ENCODE measurements around the gene AAK1. TPM values are rescaled to one million over a fixed set of nuclear protein-coding genes. Genes with fewer than 3 reads are reported as not detected.
"Not testable (repeated sequence)": the region's sequence is repeated elsewhere in the genome, so short reads cannot be mapped to it uniquely, and the experiment has no call there.

Gene AAK1
- 10 to 100 TPM; 16.1 to 23.9 (median 19.0) TPM for polyA plus RNA-seq (ENCODE audit: insufficient read length in 4 of 4)

GRCh38 chr2:69643602-69644505 is at the start of gene AAK1:
TSS of gene AAK1 (minus strand) at chr2:69643739. CDS start at chr2:69643040, 699 bp downstream.
- peak; percentile 83 to 92 (median 85) for DNase-seq (ENCODE audit: low read depth in 4 of 4, low spot score in 3 of 4)

DNA sequence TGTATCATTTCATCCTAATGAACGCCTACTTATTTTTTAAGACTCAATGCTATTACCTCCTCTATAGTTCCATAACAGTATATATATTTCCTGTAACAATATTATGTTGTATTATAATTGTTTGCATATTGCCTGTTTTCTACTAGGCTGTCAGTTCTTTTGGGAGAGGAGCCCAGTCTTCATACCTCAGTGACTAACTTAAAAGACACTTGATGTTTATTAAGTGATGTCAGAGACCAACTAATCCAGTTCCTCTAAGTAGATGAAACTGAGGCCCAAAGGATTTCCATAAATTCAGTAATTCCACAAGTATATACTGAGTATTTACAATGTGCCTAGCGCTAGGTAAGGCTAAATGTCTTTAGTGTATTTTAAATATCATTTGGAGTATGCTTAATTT is 48.9 kb upstream of the AAK1 start:
- DNase-seq (ENCODE audit: low read depth in 4 of 4, low spot score in 3 of 4), result no peak

- no peak for DNase-seq (ENCODE audit: low read depth in 4 of 4, low spot score in 3 of 4)
Measured at GRCh38 chr2:69689969-69690368, 46.4 kb upstream of the AAK1 start.

DNA sequence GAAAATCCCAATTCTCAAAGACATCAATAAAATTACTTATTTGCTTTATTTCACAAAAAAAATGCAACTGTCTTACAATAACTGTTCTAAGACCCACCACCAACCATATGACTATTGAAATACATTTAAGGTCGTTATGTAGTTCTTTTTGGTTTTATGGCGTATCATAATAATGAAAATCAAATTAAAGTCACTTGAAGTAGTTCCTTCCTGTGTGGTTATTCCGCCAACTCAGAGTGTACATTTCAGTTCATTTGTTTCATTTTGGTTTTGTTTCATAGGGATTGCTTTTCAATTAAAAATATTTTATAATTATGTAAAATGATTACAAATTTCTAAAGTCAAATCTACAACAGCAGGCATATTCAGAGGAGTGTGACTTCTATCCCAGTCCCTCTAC is 45.9 kb upstream of the AAK1 start:
- no peak for DNase-seq (ENCODE audit: low read depth in 4 of 4, low spot score in 3 of 4)

GRCh38 chr2:69687971-69688611 is 44.6 kb upstream of the AAK1 start:
- no peak for DNase-seq (ENCODE audit: low read depth in 4 of 4, low spot score in 3 of 4)

DNA sequence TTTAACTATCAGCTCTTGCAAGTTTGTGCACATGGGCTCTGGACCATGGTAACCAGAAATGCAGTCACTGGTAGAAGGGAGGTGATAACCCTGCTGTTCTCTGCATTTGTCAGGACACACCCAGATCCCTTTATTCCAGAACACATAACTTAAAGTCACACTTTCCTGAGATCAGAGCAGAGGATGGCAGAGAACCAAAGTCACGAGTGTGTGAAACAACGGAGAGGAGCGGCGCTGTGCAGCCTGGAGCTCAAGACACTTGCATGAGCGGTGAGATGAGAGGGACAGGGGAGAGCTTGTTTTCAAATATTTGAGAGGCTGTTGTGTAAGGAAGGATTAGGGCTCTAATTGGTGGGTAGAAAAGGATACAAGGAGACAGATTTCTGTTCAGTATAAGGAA is 43.3 kb upstream of the AAK1 start:
- DNase-seq (ENCODE audit: low read depth in 4 of 4, low spot score in 3 of 4), result no peak

GRCh38 chr2:69685321-69686048 is 41.9 kb upstream of the AAK1 start:
- no peak for DNase-seq (ENCODE audit: low read depth in 4 of 4, low spot score in 3 of 4)

DNA sequence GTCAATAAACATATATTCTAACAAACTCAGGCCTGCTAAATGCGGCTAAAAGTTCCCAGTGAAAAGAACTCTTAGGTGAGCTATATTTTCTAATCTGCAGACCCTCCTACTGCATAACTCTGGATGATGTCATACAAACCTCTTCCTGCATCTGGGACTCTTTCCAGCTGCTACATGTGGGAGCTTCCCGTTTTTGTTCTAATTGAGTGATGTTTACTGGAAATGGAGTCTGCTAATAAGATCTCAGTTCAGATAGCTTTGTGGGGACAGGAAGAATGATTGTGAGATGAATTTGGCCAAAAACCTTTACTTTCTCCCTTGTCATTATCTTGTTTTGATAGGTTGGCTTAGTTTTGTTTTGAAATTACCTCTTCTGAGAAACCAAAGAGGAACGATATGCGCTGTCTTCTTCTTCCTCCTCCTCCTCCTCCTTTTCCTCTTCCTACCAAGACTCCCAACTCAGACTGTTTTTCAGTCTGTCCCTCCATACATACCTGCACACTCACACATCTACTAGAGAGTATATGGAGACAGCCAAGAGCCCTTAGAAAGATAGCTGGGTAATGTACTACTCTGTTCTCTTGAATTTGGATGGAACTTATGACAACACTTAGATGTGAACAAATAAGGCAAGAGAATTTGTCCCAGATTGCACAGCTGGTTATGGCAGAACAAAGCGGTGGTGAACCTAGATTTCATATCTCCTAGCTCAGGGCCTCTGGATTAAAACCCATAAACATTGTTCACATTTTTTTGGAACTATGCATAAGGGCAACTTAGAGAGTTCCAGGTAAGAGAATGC is 39.8 kb upstream of the AAK1 start:
- peak; percentile 37 to 70 (median 64) for DNase-seq (ENCODE audit: low read depth in 4 of 4, low spot score in 3 of 4)

DNA sequence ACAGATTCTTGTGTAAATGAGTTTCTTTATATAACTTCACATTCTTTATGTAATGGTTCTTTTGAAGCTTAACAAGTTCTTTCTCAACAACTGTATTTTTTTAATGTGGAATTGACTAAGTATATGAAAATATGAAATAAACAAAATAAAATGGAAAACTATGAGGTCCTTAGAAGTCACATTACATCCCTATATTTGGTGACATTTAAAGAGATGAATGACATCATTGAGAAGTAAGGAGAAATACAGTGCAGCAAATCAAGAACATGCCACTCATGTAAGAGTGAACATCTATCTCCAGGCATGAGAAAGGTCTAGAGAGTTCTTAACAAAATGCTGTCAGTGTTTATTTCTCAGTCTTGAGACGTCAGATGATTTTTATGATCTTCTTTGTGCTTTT is 39.0 kb upstream of the AAK1 start:
- no peak for DNase-seq (ENCODE audit: low read depth in 4 of 4, low spot score in 3 of 4)

- DNase-seq (ENCODE audit: low read depth in 4 of 4, low spot score in 3 of 4), result no peak
Measured at GRCh38 chr2:69680001-69680675, 36.6 kb upstream of the AAK1 start.

DNA sequence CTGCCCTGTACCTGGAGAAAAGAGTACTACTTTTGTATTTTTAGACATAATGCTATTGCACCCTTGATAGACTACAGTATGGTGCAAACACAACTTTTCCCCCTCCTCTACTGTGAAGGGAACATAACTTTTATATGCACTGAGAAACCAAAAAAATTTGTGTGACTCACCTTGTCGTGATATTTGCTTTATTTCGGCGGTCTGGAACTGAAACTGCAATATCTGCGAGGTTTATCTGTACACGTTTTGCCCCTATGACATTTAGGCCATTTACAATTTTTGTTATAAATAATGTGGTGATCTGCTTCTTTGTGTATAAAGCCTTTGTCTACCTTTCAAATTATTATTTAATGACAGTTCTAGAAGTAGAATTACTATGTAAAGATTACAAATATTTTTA is 34.4 kb upstream of the AAK1 start:
- DNase-seq (ENCODE audit: low read depth in 4 of 4, low spot score in 3 of 4), result no peak

- no peak for DNase-seq (ENCODE audit: low read depth in 4 of 4, low spot score in 3 of 4)
Measured at GRCh38 chr2:69676146-69676545, 32.6 kb upstream of the AAK1 start.

DNA sequence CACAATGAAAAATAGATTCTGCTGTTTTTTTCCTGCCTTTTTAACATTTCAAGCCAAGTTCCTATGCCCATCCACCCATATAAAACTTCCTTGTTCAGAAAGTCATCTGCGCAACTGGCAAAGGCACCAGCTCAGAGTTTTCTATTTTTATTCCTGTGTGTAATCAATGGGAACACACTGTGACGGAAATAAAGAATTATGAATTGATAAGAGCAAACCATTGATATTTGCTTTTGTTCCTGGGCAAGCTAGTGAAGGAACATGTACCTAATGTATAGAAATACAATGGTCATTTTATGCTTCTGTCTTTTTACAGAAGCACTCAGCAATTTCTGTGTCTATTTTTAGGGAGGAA is 30.8 kb upstream of the AAK1 start:
- DNase-seq (ENCODE audit: low read depth in 4 of 4, low spot score in 3 of 4), result no peak

GRCh38 chr2:69673098-69673497 is 29.6 kb upstream of the AAK1 start:
- DNase-seq (ENCODE audit: low read depth in 4 of 4, low spot score in 3 of 4), result not testable (repeated sequence)

- DNase-seq (ENCODE audit: low read depth in 4 of 4, low spot score in 3 of 4), result no peak
Measured at GRCh38 chr2:69669666-69670065, 26.1 kb upstream of the AAK1 start.

DNA sequence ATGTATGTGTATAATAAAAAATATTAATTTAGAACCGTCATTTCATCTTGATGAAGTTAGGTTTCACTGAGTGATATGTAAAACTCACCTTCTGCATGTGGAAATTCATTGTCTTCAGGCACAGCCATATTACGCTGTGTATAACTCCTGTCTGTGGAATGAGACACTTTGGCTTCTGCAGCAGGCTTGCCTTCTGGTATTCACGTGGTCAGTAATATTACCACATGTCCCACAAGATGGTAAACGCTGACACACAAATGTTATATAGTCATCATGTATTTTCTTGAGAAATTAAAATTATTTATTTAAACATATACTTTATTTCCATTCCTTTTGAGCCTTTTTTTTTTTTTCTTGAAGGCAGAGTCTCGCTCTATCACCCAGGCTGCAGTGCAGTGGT is 25.1 kb upstream of the AAK1 start:
- no peak for DNase-seq (ENCODE audit: low read depth in 4 of 4, low spot score in 3 of 4)

DNA sequence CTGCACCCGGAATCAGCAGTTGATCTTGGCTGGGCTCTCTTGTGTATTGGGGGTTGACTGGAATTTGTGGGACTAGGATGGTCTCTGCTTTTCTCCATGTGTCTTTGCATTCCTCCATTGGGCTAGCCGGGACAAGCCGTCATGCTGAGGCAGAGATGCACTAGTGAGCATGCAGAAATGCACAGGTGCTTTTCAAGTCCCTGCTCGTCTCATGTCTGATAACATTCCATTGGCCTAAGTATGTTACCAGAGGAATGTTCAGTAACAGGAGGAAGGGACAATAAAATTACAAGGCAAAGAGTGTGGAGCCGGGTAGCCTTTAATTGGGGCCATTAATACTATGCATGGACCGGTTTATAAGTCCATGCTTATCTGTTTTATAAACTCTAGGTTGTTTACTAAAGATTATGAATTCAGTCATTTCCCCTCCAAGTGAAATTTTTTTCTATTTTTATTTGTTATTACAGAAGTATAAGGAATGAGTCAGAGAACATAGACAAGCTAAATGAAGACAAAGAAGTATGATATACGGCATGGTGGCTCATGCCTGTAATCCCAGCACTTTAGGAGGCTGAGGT is 24.4 kb upstream of the AAK1 start:
- no peak for DNase-seq (ENCODE audit: low read depth in 4 of 4, low spot score in 3 of 4)

DNA sequence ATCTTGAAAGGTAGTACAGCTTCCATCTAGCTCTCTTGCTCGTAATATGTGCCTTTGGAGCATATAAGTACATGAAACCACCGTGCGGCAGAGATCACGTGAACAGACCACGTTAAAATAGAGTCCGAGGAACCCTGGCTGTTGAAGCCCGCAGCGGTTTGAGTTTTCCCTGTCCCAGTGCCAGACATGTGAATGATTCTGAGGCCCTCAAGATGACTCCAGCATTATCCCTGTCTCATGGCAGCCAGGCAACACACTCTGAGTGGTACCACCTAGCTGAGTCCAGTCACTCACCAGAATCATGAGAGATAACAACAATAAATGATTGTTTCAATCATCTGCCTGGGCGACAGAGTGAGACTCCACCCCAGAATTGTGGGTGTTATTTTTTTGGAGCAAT is 21.6 kb upstream of the AAK1 start:
- no peak for DNase-seq (ENCODE audit: low read depth in 4 of 4, low spot score in 3 of 4)

DNA sequence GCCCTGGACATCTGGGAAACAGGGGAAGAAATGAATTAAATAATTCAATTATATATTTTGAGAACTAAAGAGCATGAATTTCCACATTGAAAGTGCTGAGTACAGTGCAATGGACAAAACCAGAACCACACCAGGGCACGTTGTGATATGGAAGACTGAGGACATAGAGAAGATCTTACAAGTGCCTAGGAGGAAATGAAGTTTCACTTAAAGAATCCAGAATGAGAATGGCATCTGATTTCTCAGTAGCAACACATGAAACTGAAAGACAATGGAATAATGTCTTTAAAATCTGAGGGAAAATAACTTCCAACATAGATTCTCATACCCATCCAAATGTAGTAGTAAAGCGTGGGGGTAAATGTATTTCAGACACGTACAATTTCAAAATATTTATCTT is 20.3 kb upstream of the AAK1 start:
- DNase-seq (ENCODE audit: low read depth in 4 of 4, low spot score in 3 of 4), result no peak

DNA sequence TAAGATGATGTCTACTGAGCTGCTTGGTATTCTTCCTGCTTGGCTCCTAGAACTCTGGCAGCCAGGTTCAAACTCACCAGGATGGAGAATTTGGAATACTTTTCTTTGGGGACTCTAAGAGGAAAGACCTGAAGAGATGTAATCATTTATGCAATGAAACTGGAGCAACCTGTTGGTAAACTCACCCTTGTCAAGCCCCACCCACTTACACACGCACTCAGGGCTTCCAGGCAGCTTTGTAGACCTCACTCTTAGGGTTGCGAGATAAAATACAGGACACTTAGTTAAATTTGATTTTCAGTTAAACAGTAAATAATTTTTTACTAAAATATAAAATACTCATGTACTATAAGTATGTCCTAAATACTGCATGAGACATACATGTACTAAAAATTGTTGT is 19.0 kb upstream of the AAK1 start:
- not testable (repeated sequence) for DNase-seq (ENCODE audit: low read depth in 4 of 4, low spot score in 3 of 4)

Data from right renal pelvis (tissue), 4 donors.